ELR (cell line): ENCODE results near the gene NIPBL.
A peak's percentile ranks its signal among the peaks of the same experiment; 100 is the strongest.
"Not testable (repeated sequence)": the region's sequence is repeated elsewhere in the genome, so short reads cannot be mapped to it uniquely, and the experiment has no call there.

ENCODE experiments used
- DNase-seq: peaks from one replicate; pipeline ENCODE4 v3.0.0-alpha.2; 2015; ENCODE audit warnings: low read depth

NIPBL gene

GRCh38 chr5:36877667-36878391, 1.3 kb downstream of the NIPBL start:
- peak; percentile 64 for DNase-seq

- peak; percentile 68 for DNase-seq
These were observed 2.0 kb downstream of the NIPBL start for GRCh38 chr5:36878392-36879082.

GRCh38 chr5:36879274-36880033, 2.9 kb downstream of the NIPBL start:
- no peak for DNase-seq

GRCh38 chr5:36880761-36881160, 4.2 kb downstream of the NIPBL start:
- DNase-seq = peak; percentile 12

GRCh38 chr5:36881304-36881703, 4.7 kb downstream of the NIPBL start:
- no peak for DNase-seq

GRCh38 chr5:36881807-36882206, 5.2 kb downstream of the NIPBL start:
- DNase-seq = peak; percentile 6

- DNase-seq = no peak
These were observed 5.7 kb downstream of the NIPBL start for GRCh38 chr5:36882250-36882649.

- no peak for DNase-seq
These were observed 7.4 kb downstream of the NIPBL start for GRCh38 chr5:36883894-36884462.

GRCh38 chr5:36885149-36885548, 8.6 kb downstream of the NIPBL start:
- no peak for DNase-seq

GRCh38 chr5:36885566-36886485, 9.3 kb downstream of the NIPBL start:
- no peak for DNase-seq

- no peak for DNase-seq
These were observed 10.2 kb downstream of the NIPBL start for GRCh38 chr5:36886791-36887190.

- DNase-seq = no peak
These were observed 11.0 kb downstream of the NIPBL start for GRCh38 chr5:36887532-36887931.

- DNase-seq = no peak
These were observed 11.7 kb downstream of the NIPBL start for GRCh38 chr5:36888303-36888702.

- no peak for DNase-seq
These were observed 12.7 kb downstream of the NIPBL start for GRCh38 chr5:36889264-36889663.

GRCh38 chr5:36891266-36891665, 14.7 kb downstream of the NIPBL start:
- DNase-seq = no peak

- not testable (repeated sequence) for DNase-seq
These were observed 15.7 kb downstream of the NIPBL start for GRCh38 chr5:36892085-36892830.

- no peak for DNase-seq
These were observed 18.4 kb downstream of the NIPBL start for GRCh38 chr5:36894954-36895353.

- no peak for DNase-seq
These were observed 19.9 kb downstream of the NIPBL start for GRCh38 chr5:36896476-36896875.

- DNase-seq = peak; percentile 49
These were observed 21.0 kb downstream of the NIPBL start for GRCh38 chr5:36897616-36898015.

GRCh38 chr5:36899860-36900259, 23.3 kb downstream of the NIPBL start:
- no peak for DNase-seq

- DNase-seq = no peak
These were observed 23.7 kb downstream of the NIPBL start for GRCh38 chr5:36900283-36900682.
